ENCODE data around the gene ZNHIT6. TPM values are rescaled to one million over a fixed set of nuclear protein-coding genes. Genes with fewer than 3 reads are reported as not detected.
A peak's percentile ranks its signal among the peaks of the same experiment; 100 is the strongest.

Gene ZNHIT6
- polyA plus RNA-seq, 3 donors: 1.7 to 3.2 (median 2.0) TPM

- H3K9me3 Mint-ChIP-seq: peaks cover 5 to 32% (median 14%) of the 10 kb centered on the region in 7 donors
- peaks cover 4 to 15% (median 4%) of the 10 kb centered on the region in 3 donors for H3K27me3 Mint-ChIP-seq (ENCODE audit: low read depth in 3 of 3)
- Histone ChIP-seq H3K4me1 (ENCODE audit: control insufficient read depth in 1 of 2, insufficient read depth in 2 of 2, low read length in 2 of 2) (no peaks in the 10 kb centered on the region), H3K27ac (ENCODE audit: low read depth in 1 of 2, low read length in 2 of 2) (no peak overlapping the region), H3K4me3 (replicated peaks in 1 of 3; ENCODE audit: low read depth in 2 of 3, low read length in 3 of 3) (no peak overlapping the region), H3K79me2 (ENCODE audit: insufficient read depth, low read length) (no peaks in the 10 kb centered on the region), H3K9ac (ENCODE audit: insufficient read depth, low read length, poor library complexity, severe bottlenecking) (no peak overlapping the region), H2AFZ (ENCODE audit: insufficient read depth, low read depth, low read length, poor library complexity, severe bottlenecking) (no peak overlapping the region), H4K20me1 (ENCODE audit: insufficient read depth, low read length) (no peaks in the 10 kb centered on the region), H3K4me2 (replicated peaks; ENCODE audit: extremely low read depth, low read length, poor library complexity, severe bottlenecking) (no peak overlapping the region), H3K9me3 (replicated peaks in 1 of 2; ENCODE audit: control insufficient read depth in 1 of 2, insufficient read depth in 1 of 2, low read length in 2 of 2) (peaks cover 8% of the 10 kb centered on the region in 2 donors), H3K36me3 (replicated peaks in 1 of 2; ENCODE audit: control insufficient read depth in 1 of 2, insufficient read depth in 2 of 2, low read length in 2 of 2) (no peaks in the 10 kb centered on the region), H3K27me3 (ENCODE audit: control insufficient read depth in 2 of 2, insufficient read depth in 2 of 2, low read length in 2 of 2) (peaks cover 0 to 3% of the 10 kb centered on the region in 2 donors)
- no peaks in the 10 kb centered on the region for H3K4me1 Mint-ChIP-seq
- H3K27ac Mint-ChIP-seq: no peak overlapping the region
- 36% methylated on average over 42 of the region's 49 CpGs for WGBS (ENCODE audit: insufficient coverage)
- no peaks in the 10 kb centered on the region for H3K36me3 Mint-ChIP-seq
- intact Hi-C loops (cut with micrococcal nuclease): no loop called here
- no peak for TF ChIP-seq CTCF (IDR thresholded peaks at IDR 0.05)
- no peak for DNase-seq
- peak overlapping the region in 1 of 2 donors; percentile 11 for H3K4me3 Mint-ChIP-seq
Observed at GRCh38 chr1:85615586-85616363, 92.5 kb downstream of the ZNHIT6 start.

GRCh38 chr1:85612704-85613361, 95.4 kb downstream of the ZNHIT6 start:
- H3K27ac Mint-ChIP-seq: no peak overlapping the region
- H3K4me3 Mint-ChIP-seq: no peak overlapping the region
- 80% methylated on average over 4 of the region's 6 CpGs for WGBS (ENCODE audit: insufficient coverage)
- no peak for TF ChIP-seq CTCF (IDR thresholded peaks at IDR 0.05)
- DNase-seq: no peak
- H3K79me2 ChIP-seq (ENCODE audit: insufficient read depth, low read length): no peaks in the 10 kb centered on the region
- intact Hi-C loops (cut with micrococcal nuclease): no loop called here
- H3K9me3 ChIP-seq (replicated peaks in 1 of 2; ENCODE audit: control insufficient read depth in 1 of 2, insufficient read depth in 1 of 2, low read length in 2 of 2): peaks cover 6 to 8% of the 10 kb centered on the region in 2 donors
- no peak overlapping the region for H3K4me2 ChIP-seq (replicated peaks; ENCODE audit: extremely low read depth, low read length, poor library complexity, severe bottlenecking)
- H4K20me1 ChIP-seq (ENCODE audit: insufficient read depth, low read length): no peaks in the 10 kb centered on the region
- no peak overlapping the region for H3K4me3 ChIP-seq (replicated peaks in 1 of 3; ENCODE audit: low read depth in 2 of 3, low read length in 3 of 3)
- H3K27ac ChIP-seq (ENCODE audit: low read depth in 1 of 2, low read length in 2 of 2): no peak overlapping the region
- no peaks in the 10 kb centered on the region for H3K4me1 Mint-ChIP-seq
- H3K36me3 ChIP-seq (replicated peaks in 1 of 2; ENCODE audit: control insufficient read depth in 1 of 2, insufficient read depth in 2 of 2, low read length in 2 of 2): no peaks in the 10 kb centered on the region
- peaks cover 0 to 20% (median 9%) of the 10 kb centered on the region in 7 donors for H3K9me3 Mint-ChIP-seq
- no peaks in the 10 kb centered on the region for H3K4me1 ChIP-seq (ENCODE audit: control insufficient read depth in 1 of 2, insufficient read depth in 2 of 2, low read length in 2 of 2)
- H3K36me3 Mint-ChIP-seq: no peaks in the 10 kb centered on the region
- peaks cover 4 to 15% (median 4%) of the 10 kb centered on the region in 3 donors for H3K27me3 Mint-ChIP-seq (ENCODE audit: low read depth in 3 of 3)
- peaks cover 0 to 3% of the 10 kb centered on the region in 2 donors for H3K27me3 ChIP-seq (ENCODE audit: control insufficient read depth in 2 of 2, insufficient read depth in 2 of 2, low read length in 2 of 2)
- no peak overlapping the region for H3K9ac ChIP-seq (ENCODE audit: insufficient read depth, low read length, poor library complexity, severe bottlenecking)
- H2AFZ ChIP-seq (ENCODE audit: insufficient read depth, low read depth, low read length, poor library complexity, severe bottlenecking): no peak overlapping the region

Measured in CD14-positive monocyte (primary cell).